H1 (cell line): ENCODE data around the gene PTPRO. TPM values are rescaled to one million over a fixed set of nuclear protein-coding genes. Genes with fewer than 3 reads are reported as not detected.

Source experiments
- CTCF ChIA-PET: fragments of 300-600 bp; sonication (Branson Sonifier 250); formaldehyde crosslinking; loops from one replicate; lab custom pipeline; 2021; ENCODE audit not compliant: partially characterized antibody; lab: Charles Lee
- POLR2A ChIA-PET: fragments of 300-600 bp; sonication (Branson Sonifier 250); formaldehyde crosslinking; loops from one replicate; lab custom pipeline; 2021; ENCODE audit warnings: inconsistent platforms; ENCODE audit not compliant: partially characterized antibody; lab: Charles Lee
- DNase-seq, 2 experiments: peaks; one replicate each; pipeline versions ENCODE4 v3.0.0 to v3.0.0-alpha.2; 2010 to 2022; ENCODE audit warnings: low spot score in 2 of 2, low read depth in 1 of 2, mixed read lengths in 1 of 2
- FAIRE-seq: peaks from 2 replicates; lab custom pipeline; 2011; peaks lifted over from hg19 to GRCh38; lab: Jason Lieb, UNC
- H2AFZ ChIP-seq: 2 replicates; pipeline ENCODE4 v1.8.1; 2012; ENCODE audit warnings: low read length, inconsistent platforms
- H2AK5ac ChIP-seq: 2 replicates; pipeline ENCODE4 v1.6.1; 2013; ENCODE audit warnings: low read depth, low read length
- H2BK120ac ChIP-seq: replicated peaks from 2 replicates; pipeline ENCODE3; 2013; ENCODE audit warnings: low read depth, low read length, inconsistent platforms
- H2BK12ac ChIP-seq: 2 replicates; pipeline ENCODE4 v1.6.1; 2013; ENCODE audit warnings: low read depth, low read length
- H2BK15ac ChIP-seq: 2 replicates; pipeline ENCODE4 v1.6.1; 2013; ENCODE audit warnings: low read length
- H2BK20ac ChIP-seq: 2 replicates; pipeline ENCODE4 v1.6.1; 2013; ENCODE audit warnings: low read length
- H2BK5ac ChIP-seq: 2 replicates; pipeline ENCODE4 v1.6.1; 2013; ENCODE audit warnings: low read depth, low read length
- H3K14ac ChIP-seq: 2 replicates; pipeline ENCODE4 v1.6.1; 2013; ENCODE audit warnings: inconsistent platforms; ENCODE audit not compliant: insufficient read length
- H3K18ac ChIP-seq: 2 replicates; pipeline ENCODE4 v1.6.1; 2013; ENCODE audit warnings: low read length; ENCODE audit errors: extremely low read depth
- H3K23ac ChIP-seq: 2 replicates; pipeline ENCODE4 v1.6.1; 2013; ENCODE audit warnings: inconsistent platforms; ENCODE audit not compliant: insufficient read length
- H3K23me2 ChIP-seq: 2 replicates; pipeline ENCODE4 v1.6.1; 2013; ENCODE audit warnings: low read depth, low read length
- H3K27ac ChIP-seq: 2 replicates; pipeline ENCODE4 v1.6.1; 2011; ENCODE audit warnings: low read depth, low read length, inconsistent platforms
- H3K27me3 ChIP-seq, 4 experiments: replicated peaks in 1 of 4; 1 replicate in 1 of 4; 2 replicates in 3 of 4; pipeline versions ENCODE4 v1.6.1 to v1.8.1; 2011 to 2013; ENCODE audit warnings: low read length in 3 of 4, mild to moderate bottlenecking in 3 of 4, inconsistent platforms in 2 of 4, mixed read lengths in 2 of 4, moderate library complexity in 1 of 4; ENCODE audit not compliant: control insufficient read depth in 3 of 4, insufficient read depth in 3 of 4; ENCODE audit errors: extremely low read depth in 1 of 4
- H3K36me3 ChIP-seq, 4 experiments: 2 replicates each; pipeline versions ENCODE4 v1.6.1 to v1.8.1; 2011 to 2013; ENCODE audit warnings: mild to moderate bottlenecking in 4 of 4, low read length in 3 of 4, moderate library complexity in 2 of 4, control low read depth in 1 of 4, inconsistent platforms in 1 of 4; ENCODE audit not compliant: insufficient read depth in 4 of 4, control insufficient read depth in 2 of 4
- H3K4ac ChIP-seq: replicated peaks from 2 replicates; pipeline ENCODE3; 2013; ENCODE audit warnings: low read length, low read depth, mixed read lengths, inconsistent platforms; ENCODE audit not compliant: insufficient read length
- H3K4me1 ChIP-seq, 4 experiments: replicated peaks in 1 of 4; 1 replicate in 1 of 4; 2 replicates in 3 of 4; pipeline versions ENCODE4 v1.6.1 to v1.8.1; 2011 to 2013; ENCODE audit warnings: low read length in 3 of 4, inconsistent platforms in 2 of 4, mixed read lengths in 1 of 4; ENCODE audit not compliant: insufficient read depth in 4 of 4, control insufficient read depth in 3 of 4
- H3K4me2 ChIP-seq, 2 experiments: 2 replicates each; pipeline versions ENCODE4 v1.6.1 to v1.8.1; 2011 to 2013; ENCODE audit warnings: low read depth in 2 of 2, low read length in 2 of 2, control low read depth in 1 of 2, inconsistent platforms in 1 of 2, mild to moderate bottlenecking in 1 of 2; ENCODE audit not compliant: insufficient read depth in 1 of 2
- H3K4me3 ChIP-seq, 4 experiments: fragments of 200-600, 300-600 bp in 1 of 4; sonication (generic), shearing (Covaris generic), sonication (Bioruptor Twin) in 1 of 4; 2 replicates each; pipeline versions ENCODE4 v1.5.1 to v1.8.1; 2011 to 2016; ENCODE audit warnings: low read length in 4 of 4, low read depth in 3 of 4, control low read depth in 2 of 4, inconsistent platforms in 2 of 4, mild to moderate bottlenecking in 2 of 4, mixed read lengths in 1 of 4, moderate library complexity in 1 of 4; ENCODE audit not compliant: insufficient read depth in 2 of 4; ENCODE audit errors: extremely low read depth in 1 of 4
- H3K56ac ChIP-seq: replicated peaks from 2 replicates; pipeline ENCODE3; 2013; ENCODE audit warnings: low read depth, mild to moderate bottlenecking, mixed read lengths, low read length, inconsistent platforms; ENCODE audit not compliant: insufficient read length
- H3K79me1 ChIP-seq: 2 replicates; pipeline ENCODE4 v1.6.1; 2013; ENCODE audit warnings: low read depth, low read length, control low read depth
- H3K79me2 ChIP-seq, 2 experiments: 2 replicates each; pipeline versions ENCODE4 v1.6.1 to v1.8.1; 2012 to 2013; ENCODE audit warnings: low read length in 2 of 2, mild to moderate bottlenecking in 2 of 2, inconsistent platforms in 1 of 2; ENCODE audit not compliant: insufficient read depth in 2 of 2, control insufficient read depth in 1 of 2
- H3K9ac ChIP-seq, 4 experiments: replicated peaks in 1 of 4; 1 replicate in 1 of 4; 2 replicates in 3 of 4; pipeline versions ENCODE4 v1.6.1 to v1.8.1; 2011 to 2013; ENCODE audit warnings: low read depth in 3 of 4, low read length in 3 of 4, control low read depth in 2 of 4, mild to moderate bottlenecking in 2 of 4, moderate library complexity in 2 of 4, inconsistent platforms in 1 of 4; ENCODE audit errors: extremely low read depth in 1 of 4
- H3K9me3 ChIP-seq, 2 experiments: 2 replicates each; pipeline versions ENCODE4 v1.6.1 to v1.8.1; 2012 to 2013; ENCODE audit warnings: mild to moderate bottlenecking in 2 of 2, moderate library complexity in 2 of 2, control low read depth in 1 of 2, inconsistent platforms in 1 of 2, low read depth in 1 of 2, low read length in 1 of 2, mixed read lengths in 1 of 2; ENCODE audit not compliant: insufficient read depth in 2 of 2
- H4K20me1 ChIP-seq, 2 experiments: replicated peaks in 1 of 2; 2 replicates each; pipeline versions ENCODE3 to v1.8.1; 2011 to 2013; ENCODE audit warnings: inconsistent platforms in 2 of 2, low read length in 2 of 2, mild to moderate bottlenecking in 1 of 2; ENCODE audit not compliant: insufficient read depth in 2 of 2, control insufficient read depth in 1 of 2
- H4K5ac ChIP-seq: 2 replicates; pipeline ENCODE4 v1.6.1; 2013; ENCODE audit warnings: low read length, low read depth, mixed read lengths, inconsistent platforms; ENCODE audit not compliant: insufficient read length
- H4K8ac ChIP-seq: 2 replicates; pipeline ENCODE4 v1.8.0; 2013; ENCODE audit warnings: mild to moderate bottlenecking, moderate library complexity, low read length, inconsistent platforms; ENCODE audit not compliant: insufficient read depth; ENCODE audit errors: extremely low read depth
- H4K91ac ChIP-seq: replicated peaks from 2 replicates; pipeline ENCODE3; 2013; ENCODE audit warnings: low read length, mixed read lengths, inconsistent platforms; ENCODE audit not compliant: insufficient read length
- BRCA1 ChIP-seq: IDR thresholded peaks from 2 replicates; pipeline ENCODE4 v1.6.1; 2012; ENCODE audit warnings: low read depth, low read length, improper control_type of control experiment
- KDM5A ChIP-seq: fragments of 200-600 bp; IDR thresholded peaks from 2 replicates; pipeline ENCODE4 v1.7.1; 2012; ENCODE audit warnings: mild to moderate bottlenecking, low read length, inconsistent platforms, mixed read lengths
- SP4 ChIP-seq: IDR thresholded peaks from 2 replicates; pipeline ENCODE4 v1.6.1; 2012; ENCODE audit warnings: low read length, inconsistent platforms
- WGBS, 2 experiments: shearing (Covaris generic) in 1 of 2; methylation state at CpG; one replicate each; pipeline versions ENCODE4 v1.1.6 to v1.1.7; 2013 to 2015; ENCODE audit warnings: low lambda C conversion rate in 2 of 2, mixed read lengths in 2 of 2, inconsistent platforms in 1 of 2, low coverage in 1 of 2, missing lambda C conversion rate in 1 of 2; ENCODE audit not compliant: insufficient replicate concordance in 2 of 2, insufficient coverage in 1 of 2, insufficient read length in 1 of 2; ENCODE audit errors: extremely low coverage in 1 of 2, missing lambda C conversion rate in 1 of 2; 5-methylcytosine and 5-hydroxymethylcytosine counted together
- polyA plus RNA-seq, 7 experiments: library from polyadenylated mRNA; depleted of rRNA in 3 of 7; stranded (reverse) in 5 of 7; unstranded in 2 of 7; fragments of >200 nt in 5 of 7; fragments of 200-250 nt in 2 of 7; gene quantifications; 1 replicate in 5 of 7; 2 replicates in 1 of 7; 4 replicates in 1 of 7; pipeline versions ENCODE4 v1.2.1 to v1.2.3, GENCODE V29; 2011 to 2013; ENCODE audit warnings: missing spikeins in 2 of 7, mixed read lengths in 2 of 7
- total RNA-seq: library from RNA; stranded (reverse); fragmentation: NEBNext Ultra II Directional; extraction: Animal tissue kit (Norgen Biotek cat#: 25700); gene quantifications from 2 replicates; pipeline ENCODE4 v1.2.1, GENCODE V29; 2021

PTPRO gene
- total and polyA plus RNA-seq, 2 of the 8 experiments (the other 6 are each of a cell fraction or from before 2014, with no cell fraction given), result 0.73 to 1.7 TPM

DNA sequence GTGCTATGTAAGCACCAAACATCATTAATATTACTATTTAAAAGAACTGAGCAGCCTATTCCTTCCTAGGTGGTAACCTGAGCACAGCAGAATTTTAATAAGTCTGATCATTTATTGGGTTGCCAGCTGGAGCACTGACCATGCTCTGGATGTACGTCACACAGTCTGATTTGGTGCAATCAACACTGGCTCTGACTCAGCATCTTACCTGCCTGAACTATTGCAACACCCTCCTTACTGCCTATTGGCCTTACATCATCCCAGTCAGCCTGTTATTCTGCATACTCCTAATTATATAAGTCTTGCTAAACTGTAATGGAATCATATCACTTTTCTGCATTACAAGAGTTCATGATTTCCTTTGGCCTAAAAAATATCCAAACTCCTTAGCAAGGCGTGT is 149.7 kb downstream of the PTPRO start:
- H2AK5ac ChIP-seq, result no peak overlapping the region

More for the DNA sequence above, 149.7 kb downstream of the PTPRO start:
- Histone ChIP-seq H3K4me1 (no peaks in the 10 kb centered on the region), H3K4me2 (no peak overlapping the region), H2BK12ac (no peak overlapping the region), H3K23ac (no peak overlapping the region), H3K27ac (no peak overlapping the region), H3K9ac (no peak overlapping the region), H3K79me1 (no peaks in the 10 kb centered on the region), H3K23me2 (no peaks in the 10 kb centered on the region), H2AFZ (no peak overlapping the region), H3K36me3 (no peaks in the 10 kb centered on the region), H4K5ac (no peak overlapping the region), H4K8ac (no peak overlapping the region), H4K20me1 (no peaks in the 10 kb centered on the region), H3K79me2 (no peaks in the 10 kb centered on the region), H3K18ac (no peak overlapping the region), H2BK120ac (no peak overlapping the region), H3K4ac (no peak overlapping the region), H4K91ac (no peak overlapping the region), H3K27me3 (no peaks in the 10 kb centered on the region), H3K4me3 (no peak overlapping the region), H3K56ac (no peak overlapping the region), H2BK20ac (no peak overlapping the region), H2BK15ac (no peak overlapping the region), H3K9me3 (no peaks in the 10 kb centered on the region), H3K14ac (no peak overlapping the region), H2BK5ac (no peak overlapping the region)
- ChIA-PET CTCF (no interaction called here), POLR2A (no interaction called here)
- TF ChIP-seq SP4 (no peak), BRCA1 (no peak), KDM5A (no peak)
- no peak for DNase-seq
- WGBS, 2 experiments, result 63% methylated on average over 2 of the region's 2 CpGs; no CpG with 5 or more reads in 1 of the 2 experiments
- no peak for FAIRE-seq
